ENCODE results near the gene ZNF578. TPM values are rescaled to one million over a fixed set of nuclear protein-coding genes. Genes with fewer than 3 reads are reported as not detected.

The ZNF578 gene
- total RNA-seq, 1 experiment from 2014 or later: not detected

DNA sequence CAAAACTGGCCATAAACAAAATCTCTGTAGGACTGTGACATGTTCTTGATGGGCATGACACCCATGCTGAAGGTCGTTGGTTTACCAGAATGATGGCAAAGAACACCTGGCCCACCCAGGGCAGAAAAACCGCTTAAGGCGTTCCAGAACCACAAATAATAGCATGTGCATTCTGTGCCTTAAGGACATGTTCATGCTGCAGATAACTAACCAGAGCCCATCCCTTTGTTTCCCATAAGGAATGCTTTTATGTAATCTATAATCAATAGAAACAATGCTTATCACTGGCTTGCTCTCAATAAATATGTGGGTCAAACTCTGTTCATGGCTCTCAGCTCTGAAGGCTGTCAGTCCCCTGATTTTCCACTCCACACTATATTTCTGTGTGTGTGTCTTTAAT, 11.2 kb upstream of the ZNF578 start:
- intact Hi-C loops (cut with micrococcal nuclease): no loop called here
- POLR2A ChIA-PET: no interaction called here
- CTCF ChIA-PET: no interaction called here
- Mint-ChIP-seq H3K4me3 (ENCODE audit: unreplicated experiment) (no peak overlapping the region), H3K36me3 (ENCODE audit: insufficient read depth, unreplicated experiment) (no peaks in the 10 kb centered on the region), H3K4me1 (ENCODE audit: insufficient read depth, unreplicated experiment) (no peaks in the 10 kb centered on the region), H3K9me3 (ENCODE audit: unreplicated experiment) (peaks cover 17% of the 10 kb centered on the region), H3K27ac (ENCODE audit: low read depth, unreplicated experiment) (no peak overlapping the region), H3K27me3 (ENCODE audit: insufficient read depth, unreplicated experiment) (no peaks in the 10 kb centered on the region)
- BruUV-seq (replicated peaks): no TSS peak
- DNase-seq (ENCODE audit: unreplicated experiment): no peak
- TF ChIP-seq, protein P1, sequence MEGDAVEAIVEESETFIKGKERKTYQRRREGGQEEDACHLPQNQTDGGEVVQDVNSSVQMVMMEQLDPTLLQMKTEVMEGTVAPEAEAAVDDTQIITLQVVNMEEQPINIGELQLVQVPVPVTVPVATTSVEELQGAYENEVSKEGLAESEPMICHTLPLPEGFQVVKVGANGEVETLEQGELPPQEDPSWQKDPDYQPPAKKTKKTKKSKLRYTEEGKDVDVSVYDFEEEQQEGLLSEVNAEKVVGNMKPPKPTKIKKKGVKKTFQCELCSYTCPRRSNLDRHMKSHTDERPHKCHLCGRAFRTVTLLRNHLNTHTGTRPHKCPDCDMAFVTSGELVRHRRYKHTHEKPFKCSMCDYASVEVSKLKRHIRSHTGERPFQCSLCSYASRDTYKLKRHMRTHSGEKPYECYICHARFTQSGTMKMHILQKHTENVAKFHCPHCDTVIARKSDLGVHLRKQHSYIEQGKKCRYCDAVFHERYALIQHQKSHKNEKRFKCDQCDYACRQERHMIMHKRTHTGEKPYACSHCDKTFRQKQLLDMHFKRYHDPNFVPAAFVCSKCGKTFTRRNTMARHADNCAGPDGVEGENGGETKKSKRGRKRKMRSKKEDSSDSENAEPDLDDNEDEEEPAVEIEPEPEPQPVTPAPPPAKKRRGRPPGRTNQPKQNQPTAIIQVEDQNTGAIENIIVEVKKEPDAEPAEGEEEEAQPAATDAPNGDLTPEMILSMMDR (IDR thresholded peaks at IDR 0.05; ENCODE audit: unreplicated experiment): no peak

DNA sequence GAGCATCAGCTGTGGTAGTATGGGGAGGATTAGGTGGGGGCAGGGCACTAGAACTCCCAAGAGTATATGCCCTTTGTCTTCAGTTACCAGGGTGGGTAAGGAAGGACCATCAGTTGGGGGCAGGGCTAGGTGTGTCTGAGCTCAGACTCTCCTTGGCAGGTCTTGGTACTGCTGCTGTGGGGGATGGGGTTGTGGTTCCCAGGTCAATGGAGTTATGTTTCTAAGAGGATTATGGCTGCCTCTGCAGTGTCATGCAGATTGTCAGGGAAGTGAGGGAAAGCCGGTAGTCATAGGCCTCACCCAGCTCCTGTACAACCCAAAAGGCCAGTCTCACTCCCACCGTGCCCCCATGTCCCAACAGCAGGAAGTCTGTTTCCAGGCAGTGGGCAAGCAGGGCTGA, 8.8 kb upstream of the ZNF578 start:
- TF ChIP-seq, protein P1 (IDR thresholded peaks at IDR 0.05; ENCODE audit: unreplicated experiment): no peak
- no peak for DNase-seq (ENCODE audit: unreplicated experiment)
- H3K9me3 Mint-ChIP-seq (ENCODE audit: unreplicated experiment): peaks cover 19% of the 10 kb centered on the region
- no peaks in the 10 kb centered on the region for H3K4me1 Mint-ChIP-seq (ENCODE audit: insufficient read depth, unreplicated experiment)
- BruUV-seq (replicated peaks): no TSS peak
- H3K27me3 Mint-ChIP-seq (ENCODE audit: insufficient read depth, unreplicated experiment): no peaks in the 10 kb centered on the region
- CTCF ChIA-PET: no interaction called here
- H3K4me3 Mint-ChIP-seq (ENCODE audit: unreplicated experiment): no peak overlapping the region
- H3K36me3 Mint-ChIP-seq (ENCODE audit: insufficient read depth, unreplicated experiment): no peaks in the 10 kb centered on the region
- H3K27ac Mint-ChIP-seq (ENCODE audit: low read depth, unreplicated experiment): no peak overlapping the region
- intact Hi-C loops (cut with micrococcal nuclease): no loop called here
- POLR2A ChIA-PET: no interaction called here

DNA sequence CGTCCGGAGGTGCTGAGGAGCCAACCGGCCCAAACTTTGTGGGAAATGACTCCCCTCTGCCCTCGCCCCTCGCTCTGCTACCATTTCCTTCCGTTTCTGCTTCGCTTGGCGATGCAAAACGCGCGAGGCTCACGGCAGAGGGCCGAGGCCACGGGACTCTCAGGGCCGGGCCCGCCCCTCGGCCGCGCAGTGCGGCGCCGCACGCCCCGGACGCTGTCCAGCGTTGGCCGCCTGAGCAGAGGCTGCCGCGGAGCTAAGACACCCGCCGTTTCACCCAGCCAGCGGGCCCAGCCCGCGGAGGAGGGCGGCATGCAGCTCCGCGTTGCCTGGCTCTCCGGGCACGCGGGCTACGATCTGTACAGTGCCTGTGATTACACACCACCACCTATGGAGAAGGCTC, 2.1 kb upstream of the ZNF578 start:
- POLR2A ChIA-PET: no interaction called here
- Mint-ChIP-seq H3K27me3 (ENCODE audit: insufficient read depth, unreplicated experiment) (no peaks in the 10 kb centered on the region), H3K27ac (ENCODE audit: low read depth, unreplicated experiment) (no peak overlapping the region), H3K4me3 (ENCODE audit: unreplicated experiment) (no peak overlapping the region), H3K36me3 (ENCODE audit: insufficient read depth, unreplicated experiment) (no peaks in the 10 kb centered on the region), H3K4me1 (ENCODE audit: insufficient read depth, unreplicated experiment) (no peaks in the 10 kb centered on the region), H3K9me3 (ENCODE audit: unreplicated experiment) (peaks cover 43% of the 10 kb centered on the region)
- TF ChIP-seq, protein P1 (IDR thresholded peaks at IDR 0.05; ENCODE audit: unreplicated experiment): no peak
- intact Hi-C loops (cut with micrococcal nuclease): no loop called here
- no peak for DNase-seq (ENCODE audit: unreplicated experiment)
- CTCF ChIA-PET: no interaction called here
- BruUV-seq (replicated peaks): no TSS peak

DNA sequence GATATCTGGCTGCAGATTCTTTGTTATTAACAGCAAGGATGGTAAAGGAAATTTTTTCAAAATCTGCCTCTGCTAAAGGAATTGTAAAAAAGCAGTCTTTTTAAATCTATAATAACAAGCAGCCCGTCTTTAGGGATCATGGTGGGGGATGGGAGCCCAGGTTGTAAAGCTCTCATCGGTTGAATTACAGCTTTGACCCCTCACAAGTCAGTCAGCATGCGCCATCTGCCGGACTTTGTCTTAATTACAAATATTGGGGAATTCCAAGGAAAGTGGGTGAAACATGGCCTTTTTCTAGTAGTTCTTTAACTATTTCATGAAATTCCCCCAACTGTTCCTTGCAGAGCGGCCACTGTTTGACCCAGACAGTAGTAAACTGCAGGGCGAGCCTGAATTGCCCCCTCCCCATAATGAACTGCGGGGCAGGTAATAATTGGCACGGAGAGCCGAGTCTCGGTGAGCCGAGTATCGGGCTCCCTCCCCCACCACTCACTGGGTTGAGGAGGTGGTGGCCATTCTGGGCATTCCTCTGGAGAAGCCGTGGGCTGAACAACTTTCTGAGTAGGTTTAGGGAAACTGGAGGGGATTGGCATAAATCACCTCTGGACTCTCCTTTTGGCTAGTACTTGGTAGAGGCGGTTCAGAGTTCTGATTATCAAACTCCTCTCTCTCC, 11.6 kb downstream of the ZNF578 start:
- TF ChIP-seq, protein P1 (IDR thresholded peaks at IDR 0.05; ENCODE audit: unreplicated experiment): no peak
- CTCF ChIA-PET: no interaction called here
- Mint-ChIP-seq H3K9me3 (ENCODE audit: unreplicated experiment) (peaks cover 16% of the 10 kb centered on the region), H3K27me3 (ENCODE audit: insufficient read depth, unreplicated experiment) (no peaks in the 10 kb centered on the region), H3K4me1 (ENCODE audit: insufficient read depth, unreplicated experiment) (no peaks in the 10 kb centered on the region), H3K36me3 (ENCODE audit: insufficient read depth, unreplicated experiment) (no peaks in the 10 kb centered on the region), H3K4me3 (ENCODE audit: unreplicated experiment) (no peak overlapping the region), H3K27ac (ENCODE audit: low read depth, unreplicated experiment) (no peak overlapping the region)
- no peak for DNase-seq (ENCODE audit: unreplicated experiment)
- BruUV-seq (replicated peaks): no TSS peak
- intact Hi-C loops (cut with micrococcal nuclease): no loop called here
- POLR2A ChIA-PET: no interaction called here

All from MCF 10A (cell line).